Sigmoid colon (tissue), 4 donors: ENCODE data around the gene LDLRAD4.

Source experiments
- CTCF ChIP-seq, 4 experiments: fragments of 450-650 bp in 3 of 4; fragments of 200-600 bp in 1 of 4; IDR thresholded peaks; one replicate each; pipeline ENCODE4 v1.5.1; 2016 to 2019; ENCODE audit warnings: antibody characterized with exemption in 4 of 4, mild to moderate bottlenecking in 3 of 4, moderate library complexity in 2 of 4
- EP300 ChIP-seq, 4 donors: sonication (generic); formaldehyde crosslinking; IDR thresholded peaks; one replicate each; pipeline ENCODE4 v1.6.1; 2017; ENCODE audit warnings: antibody characterized with exemption in 4 of 4
- POLR2A ChIP-seq, 2 donors: fragments of 450-650 bp; IDR thresholded peaks; one replicate each; pipeline ENCODE4 v1.6.1; 2016; ENCODE audit warnings: antibody characterized with exemption in 2 of 2, mild to moderate bottlenecking in 2 of 2, moderate library complexity in 2 of 2
- POLR2AphosphoS5 ChIP-seq, 4 donors: sonication (generic); formaldehyde crosslinking; IDR thresholded peaks; one replicate each; pipeline ENCODE4 v1.6.1; 2017; ENCODE audit warnings: antibody characterized with exemption in 4 of 4

DNA sequence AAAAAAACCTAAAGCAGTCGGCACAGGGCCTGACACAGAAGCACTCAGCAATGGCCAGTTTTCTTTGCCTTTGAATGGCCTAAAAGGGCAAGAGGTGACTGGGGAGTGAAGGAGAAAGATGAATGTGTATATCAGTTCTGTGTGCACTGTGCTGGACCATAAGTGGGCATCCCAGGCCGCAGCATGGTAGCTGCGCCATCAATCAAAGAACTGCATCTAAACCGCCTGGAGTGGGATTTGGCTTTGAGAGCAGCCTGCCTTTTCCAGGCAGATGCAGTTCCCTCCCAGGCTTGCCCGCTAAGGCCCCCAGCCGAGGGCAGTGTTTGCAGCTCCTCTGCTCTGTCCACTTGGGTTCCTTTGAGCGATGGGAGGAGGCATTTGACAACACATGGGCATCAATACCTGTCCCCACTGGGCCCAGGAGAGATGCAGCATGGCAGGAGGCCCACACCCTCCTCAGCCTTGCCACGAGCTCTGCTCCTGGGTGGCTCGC is 363.7 kb downstream of the LDLRAD4 start:
- TF ChIP-seq CTCF (IDR thresholded peaks at IDR 0.05) (no peak), POLR2A (IDR thresholded peaks at IDR 0.05) (no peak), POLR2AphosphoS5 (IDR thresholded peaks at IDR 0.05) (no peak), EP300 (IDR thresholded peaks at IDR 0.05) (no peak)
